Prostate gland (tissue), 1 donor: ENCODE measurements around the gene ZNF567.

Experiments used
- POLR2A ChIP-seq: fragments of 450-650 bp; IDR thresholded peaks from one replicate; pipeline ENCODE4 v1.6.1; 2016; ENCODE audit warnings: antibody characterized with exemption, mild to moderate bottlenecking
- POLR2AphosphoS5 ChIP-seq: sonication (generic); formaldehyde crosslinking; IDR thresholded peaks from one replicate; pipeline ENCODE4 v1.6.1; 2017; ENCODE audit warnings: antibody characterized with exemption

GRCh38 chr19:36668646-36669045, 18.8 kb upstream of the ZNF567 start:
- TF ChIP-seq POLR2AphosphoS5 (no peak), POLR2A (no peak)
